GM21529 (cell line): Measurements from ENCODE around the gene PYROXD2.

Source experiments
- ATAC-seq: cut with Tn5 transposase; IDR thresholded peaks from one replicate; pipeline ENCODE4 v1.9.1; 2021; ENCODE audit not compliant: unreplicated experiment

PYROXD2 gene

GRCh38 chr10:98435178-98435577, 20.2 kb upstream of the PYROXD2 start:
- ATAC-seq = no peak

DNA sequence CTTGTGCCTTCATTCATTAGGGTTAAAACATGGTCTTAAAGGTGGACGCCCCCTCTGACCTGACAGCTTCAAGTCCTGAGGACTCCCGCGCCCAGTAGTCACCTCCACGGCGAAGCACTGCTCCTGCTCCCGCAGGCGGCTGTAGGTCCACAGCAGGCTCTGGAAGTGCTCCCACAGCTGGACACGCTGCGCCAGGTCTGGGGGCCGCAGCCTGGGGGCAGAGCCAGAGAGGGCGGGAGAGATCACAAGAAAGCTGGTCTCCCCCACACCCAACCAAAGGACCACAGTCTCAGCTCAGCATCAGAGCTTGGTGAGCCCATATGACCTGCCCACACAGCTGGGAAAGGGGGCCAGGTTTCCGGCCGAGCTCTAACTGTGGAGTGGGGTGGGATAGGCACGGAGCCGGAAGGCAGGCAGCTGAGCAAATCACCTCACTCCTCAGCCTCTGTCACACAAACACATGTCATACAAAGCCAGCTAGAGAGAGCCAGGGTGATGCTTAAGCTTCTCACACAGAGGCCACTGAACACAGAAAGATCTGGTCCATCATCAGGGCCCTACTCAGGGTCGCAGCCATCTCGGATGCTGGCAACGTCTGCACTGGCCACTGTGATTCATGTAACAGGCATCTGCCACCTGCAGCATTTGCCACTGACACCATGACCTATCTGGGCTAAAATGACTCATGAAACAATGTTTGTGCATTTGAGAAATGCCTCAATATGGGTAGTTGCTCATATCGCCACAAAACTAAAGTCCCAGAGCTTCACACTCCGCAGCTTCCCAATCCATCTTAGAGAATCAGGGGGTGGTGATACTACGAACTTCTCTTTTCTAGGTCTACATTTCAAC, 19.1 kb upstream of the PYROXD2 start:
- no peak for ATAC-seq

GRCh38 chr10:98433371-98433770, 18.4 kb upstream of the PYROXD2 start:
- no peak for ATAC-seq

GRCh38 chr10:98432330-98432729, 17.3 kb upstream of the PYROXD2 start:
- ATAC-seq = no peak

DNA sequence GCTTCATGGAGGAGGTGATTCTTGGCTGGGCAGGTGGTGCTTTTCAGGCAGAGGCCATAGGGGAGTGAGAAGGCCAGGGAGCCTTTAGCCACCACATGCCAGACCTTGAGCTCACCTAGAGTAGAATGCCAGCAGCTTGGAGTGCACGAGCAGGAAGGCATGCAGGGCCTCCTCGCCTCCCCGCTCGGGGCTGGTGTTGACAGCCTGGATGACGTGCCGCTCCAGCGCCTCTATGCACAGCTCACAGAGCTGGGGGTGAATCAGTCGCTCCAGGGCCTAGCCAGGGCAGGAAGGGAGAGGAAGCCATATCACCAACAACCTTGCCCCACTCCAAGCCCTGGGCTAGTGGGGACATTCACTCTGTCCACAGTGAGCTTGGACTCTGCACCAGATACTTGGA, 16.0 kb upstream of the PYROXD2 start:
- ATAC-seq = no peak

DNA sequence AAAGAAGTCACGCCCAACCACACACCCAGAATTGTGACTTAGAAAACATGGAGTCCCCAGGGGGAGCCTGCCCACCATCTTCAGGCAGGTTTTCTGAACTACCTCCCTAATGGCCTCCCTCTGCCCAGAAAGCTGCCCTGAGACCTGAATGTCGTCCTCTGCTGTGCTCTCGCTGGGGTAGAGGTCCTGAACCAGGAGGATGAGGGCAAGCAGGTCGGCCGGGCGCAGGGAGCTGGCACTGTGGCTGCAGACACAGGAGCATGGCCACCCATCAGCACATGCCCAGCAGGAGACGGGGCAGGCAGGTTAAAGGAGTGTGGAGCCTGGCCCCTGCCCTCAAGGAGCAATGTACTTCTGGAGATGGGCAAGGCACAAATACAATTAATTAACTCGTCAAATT, 15.4 kb upstream of the PYROXD2 start:
- ATAC-seq = no peak

GRCh38 chr10:98429320-98430072, 14.5 kb upstream of the PYROXD2 start:
- no peak for ATAC-seq

DNA sequence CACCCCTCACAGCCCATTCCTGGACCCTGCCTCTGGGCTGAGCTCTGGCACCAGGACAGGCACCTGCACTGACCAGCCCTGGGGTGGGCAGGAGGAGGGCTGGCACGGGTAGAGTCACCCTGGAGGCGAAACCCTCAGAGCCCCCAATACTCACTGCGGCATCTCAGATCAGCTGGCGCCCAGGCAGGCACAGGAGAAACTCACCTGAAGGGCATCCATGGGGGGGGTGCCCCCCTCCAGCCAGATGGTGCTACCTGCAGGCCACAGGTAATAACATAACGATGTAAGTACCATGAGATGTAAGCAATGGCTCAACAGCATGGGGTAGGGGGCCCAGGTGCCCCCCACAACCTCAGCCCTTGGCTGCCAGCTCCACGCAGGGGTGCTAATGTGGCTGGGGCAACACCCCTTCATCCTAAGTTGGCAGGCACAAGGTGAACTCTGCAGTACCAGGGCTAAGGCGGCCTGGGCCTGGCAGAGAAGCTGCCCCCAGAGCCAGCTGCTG, 12.1 kb upstream of the PYROXD2 start:
- ATAC-seq = no peak

GRCh38 chr10:98425511-98426352, 10.8 kb upstream of the PYROXD2 start:
- ATAC-seq = no peak

GRCh38 chr10:98424295-98425254, 9.6 kb upstream of the PYROXD2 start:
- ATAC-seq = no peak

DNA sequence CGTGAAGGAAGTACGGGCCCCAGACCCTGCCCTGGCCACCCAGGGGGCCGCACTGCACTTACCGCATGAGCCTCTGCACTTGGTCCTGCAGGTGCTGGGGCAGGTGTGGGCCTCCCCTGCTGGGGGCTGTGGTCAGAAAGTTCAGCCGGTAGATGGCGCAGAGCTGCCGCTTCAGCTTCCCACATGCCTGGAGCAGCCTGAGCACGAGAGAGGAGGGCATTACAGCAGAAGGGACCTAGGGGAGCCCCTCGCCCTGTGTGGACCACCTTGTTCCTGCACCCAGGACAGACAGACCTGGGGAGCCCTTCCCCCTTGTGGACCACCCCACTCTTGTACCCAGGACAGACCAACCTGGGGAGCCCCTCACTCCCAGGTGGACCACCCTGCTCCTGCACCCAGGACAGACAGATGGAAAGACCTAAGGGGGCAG, 8.7 kb upstream of the PYROXD2 start:
- no peak for ATAC-seq

GRCh38 chr10:98422182-98422581, 7.2 kb upstream of the PYROXD2 start:
- ATAC-seq = no peak

- ATAC-seq = no peak
Observed at GRCh38 chr10:98420786-98421185, 5.8 kb upstream of the PYROXD2 start.

GRCh38 chr10:98419469-98420261, 4.7 kb upstream of the PYROXD2 start:
- ATAC-seq = no peak

GRCh38 chr10:98418665-98419468, 3.9 kb upstream of the PYROXD2 start:
- ATAC-seq = no peak

GRCh38 chr10:98417973-98418664, 3.1 kb upstream of the PYROXD2 start:
- no peak for ATAC-seq

DNA sequence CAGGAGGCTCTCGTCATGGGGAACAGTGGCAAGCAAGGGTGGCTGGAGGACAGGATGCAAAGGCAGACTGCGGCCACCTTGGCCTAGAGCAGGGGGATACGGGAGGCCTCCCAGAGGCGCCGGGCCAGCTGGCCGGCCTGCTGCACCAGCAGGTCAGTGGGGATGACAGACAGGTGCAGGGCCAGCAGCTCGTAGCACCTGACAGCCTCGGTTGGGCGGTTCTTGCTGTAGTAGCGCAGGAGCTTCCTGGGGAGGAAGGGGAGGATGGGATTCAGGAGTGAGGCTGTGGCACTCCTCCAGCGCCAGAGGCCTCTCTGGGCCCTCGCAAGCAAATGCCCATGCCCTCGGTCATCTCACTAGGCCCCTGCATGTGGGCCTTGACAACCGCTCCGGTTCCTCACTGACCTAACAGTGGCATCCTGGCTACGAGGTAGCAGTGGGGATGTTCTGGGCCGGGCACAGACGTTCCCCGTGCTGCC, 2.5 kb upstream of the PYROXD2 start:
- no peak for ATAC-seq
